AG10803 (cell line): ENCODE measurements around the gene IGSF10.
A peak's percentile ranks its signal among the peaks of the same experiment; 100 is the strongest.

Experiments
- DNase-seq: peaks from one replicate; pipeline ENCODE4 v3.0.0; 2010; ENCODE audit warnings: low read depth
- H3K4me3 ChIP-seq: 2 replicates; pipeline ENCODE4 v1.5.1; 2011; ENCODE audit warnings: mild to moderate bottlenecking, low read length, control low read depth
- TF ChIP-seq, protein P1 (sequence below): conservative IDR thresholded peaks from 2 replicates; pipeline ENCODE4 v1.5.1; 2011; ENCODE audit warnings: mild to moderate bottlenecking, low read length, control low read depth, inconsistent platforms

Gene IGSF10

GRCh38 chr3:151460228-151460627 is 633 bp downstream of the IGSF10 start:
- DNase-seq, result peak; percentile 17
- peak overlapping the region; percentile 60 for H3K4me3 ChIP-seq
- TF ChIP-seq, protein P1, sequence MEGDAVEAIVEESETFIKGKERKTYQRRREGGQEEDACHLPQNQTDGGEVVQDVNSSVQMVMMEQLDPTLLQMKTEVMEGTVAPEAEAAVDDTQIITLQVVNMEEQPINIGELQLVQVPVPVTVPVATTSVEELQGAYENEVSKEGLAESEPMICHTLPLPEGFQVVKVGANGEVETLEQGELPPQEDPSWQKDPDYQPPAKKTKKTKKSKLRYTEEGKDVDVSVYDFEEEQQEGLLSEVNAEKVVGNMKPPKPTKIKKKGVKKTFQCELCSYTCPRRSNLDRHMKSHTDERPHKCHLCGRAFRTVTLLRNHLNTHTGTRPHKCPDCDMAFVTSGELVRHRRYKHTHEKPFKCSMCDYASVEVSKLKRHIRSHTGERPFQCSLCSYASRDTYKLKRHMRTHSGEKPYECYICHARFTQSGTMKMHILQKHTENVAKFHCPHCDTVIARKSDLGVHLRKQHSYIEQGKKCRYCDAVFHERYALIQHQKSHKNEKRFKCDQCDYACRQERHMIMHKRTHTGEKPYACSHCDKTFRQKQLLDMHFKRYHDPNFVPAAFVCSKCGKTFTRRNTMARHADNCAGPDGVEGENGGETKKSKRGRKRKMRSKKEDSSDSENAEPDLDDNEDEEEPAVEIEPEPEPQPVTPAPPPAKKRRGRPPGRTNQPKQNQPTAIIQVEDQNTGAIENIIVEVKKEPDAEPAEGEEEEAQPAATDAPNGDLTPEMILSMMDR, result no peak

GRCh38 chr3:151459358-151459757 is 1.5 kb downstream of the IGSF10 start:
- DNase-seq, result no peak
- H3K4me3 ChIP-seq, result no peak overlapping the region
- TF ChIP-seq, protein P1, result no peak

DNA sequence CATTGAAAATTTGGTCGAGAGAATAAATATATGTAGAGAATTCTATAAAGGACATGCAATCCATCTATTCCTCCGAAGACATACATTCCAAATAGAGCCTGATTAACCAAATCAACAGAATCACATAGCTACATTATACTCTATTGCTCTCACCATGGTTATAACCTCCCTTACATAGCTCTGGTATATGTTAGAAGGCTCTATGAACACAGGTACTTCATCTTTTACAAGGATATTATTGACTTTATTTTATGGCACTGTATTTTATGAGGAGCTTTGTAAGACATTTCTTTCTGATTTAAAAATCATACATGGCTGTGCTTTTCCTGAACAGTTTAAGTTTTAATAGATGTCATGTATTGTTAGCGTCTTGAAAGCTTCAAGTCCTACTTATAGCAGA is 4.8 kb downstream of the IGSF10 start:
- TF ChIP-seq, protein P1, result no peak
- H3K4me3 ChIP-seq, result no peak overlapping the region
- DNase-seq, result no peak

DNA sequence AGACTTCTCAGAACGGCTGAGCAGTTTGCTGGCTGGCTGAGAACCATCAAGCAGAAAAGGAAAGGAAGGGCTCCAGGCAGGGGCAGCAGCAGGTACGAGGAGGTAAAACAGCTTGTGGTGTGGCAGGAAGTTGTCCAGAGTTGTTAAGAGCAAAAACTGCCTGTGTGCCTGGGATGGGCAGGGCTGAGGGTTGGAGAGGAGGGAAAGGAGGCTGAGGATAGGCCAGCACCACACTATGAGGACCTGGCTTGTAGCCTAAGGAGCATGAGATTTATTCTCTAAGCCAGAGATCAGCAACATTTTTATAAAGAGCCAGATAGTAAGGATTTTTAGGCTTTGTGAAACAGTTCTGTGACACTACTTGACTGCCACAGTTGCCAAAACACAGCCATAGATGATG is 8.0 kb downstream of the IGSF10 start:
- no peak overlapping the region for H3K4me3 ChIP-seq
- TF ChIP-seq, protein P1, result no peak
- DNase-seq, result no peak

GRCh38 chr3:151452368-151452767 is 8.5 kb downstream of the IGSF10 start:
- no peak for DNase-seq
- H3K4me3 ChIP-seq, result no peak overlapping the region
- TF ChIP-seq, protein P1, result no peak

GRCh38 chr3:151446002-151446340 is 14.9 kb downstream of the IGSF10 start:
- no peak overlapping the region for H3K4me3 ChIP-seq
- no peak for DNase-seq
- TF ChIP-seq, protein P1, result no peak

DNA sequence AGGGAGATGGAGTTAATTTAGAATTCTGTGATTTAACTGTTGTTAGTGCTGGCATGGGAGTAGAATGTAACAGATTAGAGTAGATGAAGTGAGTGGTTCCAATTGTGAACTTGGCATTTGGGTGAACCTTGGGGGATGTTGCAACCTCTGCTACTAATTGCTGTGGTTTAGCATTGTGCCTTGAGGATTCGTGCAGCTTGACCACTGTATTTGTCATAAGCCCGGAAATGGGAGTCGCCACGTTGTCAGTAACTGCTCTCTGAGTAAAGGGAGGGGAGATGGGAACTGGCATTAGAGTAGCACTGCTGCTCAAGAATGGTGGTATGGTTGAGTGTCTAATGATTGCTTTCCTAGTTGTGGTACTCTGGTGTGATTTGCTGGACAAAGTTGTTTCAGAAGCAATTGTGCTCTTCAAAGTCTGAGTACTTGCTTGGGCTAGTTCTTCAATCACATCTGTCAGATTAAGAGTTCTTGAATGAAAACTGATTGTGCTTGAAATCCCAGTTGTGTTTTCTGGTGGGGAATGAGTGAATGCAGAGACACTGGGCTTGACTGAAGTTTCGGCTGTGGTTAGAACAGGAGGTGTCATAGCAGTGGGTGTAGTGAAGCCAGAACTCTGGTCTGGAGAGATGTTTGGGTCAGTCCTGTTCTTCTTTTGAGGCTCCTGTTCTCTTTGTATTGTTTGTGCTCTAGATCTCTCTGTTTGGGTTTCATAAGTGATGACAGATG is 15.4 kb downstream of the IGSF10 start:
- TF ChIP-seq, protein P1, result no peak
- peak; percentile 98 for DNase-seq
- H3K4me3 ChIP-seq, result no peak overlapping the region
